KOPT-K1 (cell line): Measurements from ENCODE around the gene KBTBD4.
A peak's percentile ranks its signal among the peaks of the same experiment; 100 is the strongest.
"Not testable (repeated sequence)": the region's sequence is repeated elsewhere in the genome, so short reads cannot be mapped to it uniquely, and the experiment has no call there.

Experiments used
- H3K27ac ChIP-seq: fragments of 200-600 bp; sonication (generic); 2 replicates; pipeline ENCODE4 v1.5.1; 2016; ENCODE audit warnings: antibody characterized with exemption, mild to moderate bottlenecking, low read depth, low read length; ENCODE audit not compliant: poor library complexity, severe bottlenecking
- H3K36me3 ChIP-seq: fragments of 200-600 bp; sonication (generic); 2 replicates; pipeline ENCODE4 v1.5.1; 2017; ENCODE audit warnings: antibody characterized with exemption, mild to moderate bottlenecking, low read length, moderate library complexity; ENCODE audit not compliant: insufficient read depth
- H3K9me3 ChIP-seq: fragments of 200-600 bp; sonication (generic); 2 replicates; pipeline ENCODE4 v1.5.1; 2017; ENCODE audit warnings: antibody characterized with exemption, low read length, mild to moderate bottlenecking; ENCODE audit not compliant: insufficient read depth, poor library complexity, severe bottlenecking

KBTBD4 gene

GRCh38 chr11:47577460-47578041 is 1.2 kb downstream of the KBTBD4 start:
- H3K27ac ChIP-seq: peak overlapping the region; percentile 88
- H3K36me3 ChIP-seq: peaks cover 77% of the 10 kb centered on the region
- H3K9me3 ChIP-seq: no peaks in the 10 kb centered on the region

GRCh38 chr11:47573321-47573720 is 5.4 kb downstream of the KBTBD4 start:
- H3K9me3 ChIP-seq: no peaks in the 10 kb centered on the region
- H3K36me3 ChIP-seq: peaks cover 91% of the 10 kb centered on the region
- H3K27ac ChIP-seq: no peak overlapping the region

GRCh38 chr11:47572715-47573255 is 6.0 kb downstream of the KBTBD4 start:
- Histone ChIP-seq H3K27ac (no peak overlapping the region), H3K36me3 (peaks cover 96% of the 10 kb centered on the region), H3K9me3 (no peaks in the 10 kb centered on the region)

DNA sequence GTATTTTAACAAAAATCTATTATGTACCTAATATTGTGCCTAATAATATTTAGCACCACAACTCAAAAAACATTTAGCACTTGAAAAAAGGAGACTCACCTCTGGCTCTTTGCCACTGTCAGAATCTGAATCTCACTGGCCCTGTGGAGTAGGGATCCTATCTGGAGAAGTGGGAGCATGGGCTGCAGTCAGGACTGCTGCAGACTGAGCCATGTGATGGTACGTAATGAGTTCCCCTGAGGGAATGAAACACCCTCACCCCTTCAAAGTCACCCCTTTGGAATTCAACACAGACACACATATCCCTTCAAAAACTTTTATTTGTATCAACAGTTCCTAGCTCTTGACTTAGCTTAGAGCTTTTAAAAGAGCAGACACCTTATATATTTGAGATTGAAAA is 6.9 kb downstream of the KBTBD4 start:
- no peaks in the 10 kb centered on the region for H3K9me3 ChIP-seq
- no peak overlapping the region for H3K27ac ChIP-seq
- peaks cover 90% of the 10 kb centered on the region for H3K36me3 ChIP-seq

DNA sequence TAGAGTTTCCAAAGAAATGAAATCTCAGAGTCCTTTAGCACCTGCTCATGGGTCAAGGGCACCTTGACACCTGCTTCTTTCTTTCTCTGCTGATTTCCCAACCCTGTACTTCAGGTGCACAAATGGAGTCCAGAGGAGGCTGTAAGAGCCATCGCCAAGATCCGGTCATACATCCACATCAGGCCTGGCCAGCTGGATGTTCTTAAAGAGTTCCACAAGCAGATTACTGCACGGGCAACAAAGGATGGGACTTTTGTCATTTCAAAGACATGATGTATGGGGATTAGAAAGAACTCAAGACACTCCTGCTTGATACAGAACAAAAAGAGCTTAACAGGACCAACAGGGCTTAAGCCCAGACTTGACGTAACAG is 7.4 kb downstream of the KBTBD4 start:
- Histone ChIP-seq H3K9me3 (no peaks in the 10 kb centered on the region), H3K27ac (no peak overlapping the region), H3K36me3 (peaks cover 85% of the 10 kb centered on the region)

- Histone ChIP-seq H3K27ac (no peak overlapping the region), H3K9me3 (no peaks in the 10 kb centered on the region), H3K36me3 (peaks cover 80% of the 10 kb centered on the region)
Measured at GRCh38 chr11:47570651-47571356, 8.0 kb downstream of the KBTBD4 start.

GRCh38 chr11:47569646-47570045 is 9.1 kb downstream of the KBTBD4 start:
- no peaks in the 10 kb centered on the region for H3K9me3 ChIP-seq
- H3K27ac ChIP-seq: no peak overlapping the region
- H3K36me3 ChIP-seq: peaks cover 69% of the 10 kb centered on the region

GRCh38 chr11:47566149-47566698 is 12.5 kb downstream of the KBTBD4 start:
- H3K27ac ChIP-seq: peak overlapping the region; percentile 87
- peaks cover 35% of the 10 kb centered on the region for H3K36me3 ChIP-seq

DNA sequence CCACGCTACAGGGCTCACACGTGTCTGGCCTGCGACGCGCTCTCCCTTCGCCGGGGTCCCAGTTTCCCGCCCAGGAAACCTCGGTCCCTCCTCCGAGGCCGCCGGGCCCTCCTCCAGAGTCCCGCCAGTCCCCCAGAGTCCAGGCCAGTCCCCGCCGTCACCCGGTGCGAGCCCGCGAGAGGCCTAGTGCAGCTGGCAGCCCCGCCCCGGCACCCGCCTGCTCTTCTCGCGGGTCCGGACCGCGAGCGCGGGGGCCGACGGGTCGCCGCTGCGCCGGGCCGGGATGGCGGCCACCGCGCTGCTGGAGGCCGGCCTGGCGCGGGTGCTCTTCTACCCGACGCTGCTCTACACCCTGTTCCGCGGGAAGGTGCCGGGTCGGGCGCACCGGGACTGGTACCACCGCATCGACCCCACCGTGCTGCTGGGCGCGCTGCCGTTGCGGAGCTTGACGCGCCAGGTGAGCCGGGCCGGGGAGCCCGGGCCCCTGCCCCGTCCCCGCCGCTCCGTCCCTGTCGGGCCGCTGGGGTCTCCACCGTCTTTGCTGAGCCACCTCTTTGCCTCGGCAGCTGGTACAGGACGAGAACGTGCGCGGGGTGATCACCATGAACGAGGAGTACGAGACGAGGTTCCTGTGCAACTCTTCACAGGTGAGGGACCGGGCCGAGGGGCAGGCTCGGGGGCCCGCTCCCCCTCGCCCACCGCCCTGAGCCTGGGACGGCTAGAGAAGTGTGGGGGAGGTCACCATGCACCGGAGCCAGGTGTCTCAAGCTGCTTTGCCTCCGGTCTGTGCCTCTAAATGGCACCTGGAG is 13.2 kb downstream of the KBTBD4 start, which contains the start of gene PTPMT1:
TSS of gene PTPMT1 (plus strand) at position 260 of the 809 bp plus-strand sequence. CDS start at position 284, 24 bp downstream.
- Histone ChIP-seq H3K27ac (peak within 1 kb of the TSS; percentile 87), H3K36me3 (peaks cover 28% of the 10 kb centered on the region), H3K9me3 (no peaks in the 10 kb centered on the region)

More at GRCh38 chr11:47566149-47566698, 12.5 kb downstream of the KBTBD4 start:
- H3K9me3 ChIP-seq: no peaks in the 10 kb centered on the region

DNA sequence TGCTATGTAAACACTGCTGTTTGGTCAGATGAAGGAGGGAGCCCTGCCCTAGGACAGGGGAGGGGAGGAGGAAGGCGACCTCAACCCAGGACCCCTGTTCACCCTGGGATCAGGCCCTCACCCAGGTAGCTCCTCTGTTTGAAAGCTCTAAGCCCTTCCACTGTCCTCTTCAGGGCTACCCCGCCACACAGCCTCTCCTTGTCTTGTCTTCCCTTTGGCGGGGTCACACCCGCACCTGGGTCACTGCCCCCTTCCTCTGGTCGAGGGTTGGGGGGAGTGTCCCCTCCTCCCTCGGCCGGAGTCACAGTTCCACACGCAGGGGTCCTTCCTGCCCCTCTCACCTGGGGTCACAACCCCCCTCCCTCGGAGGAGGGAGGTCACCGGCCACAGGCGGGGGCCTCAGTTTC is 13.8 kb downstream of the KBTBD4 start:
- Histone ChIP-seq H3K9me3 (no peaks in the 10 kb centered on the region), H3K27ac (peak overlapping the region; percentile 87), H3K36me3 (peaks cover 22% of the 10 kb centered on the region)

DNA sequence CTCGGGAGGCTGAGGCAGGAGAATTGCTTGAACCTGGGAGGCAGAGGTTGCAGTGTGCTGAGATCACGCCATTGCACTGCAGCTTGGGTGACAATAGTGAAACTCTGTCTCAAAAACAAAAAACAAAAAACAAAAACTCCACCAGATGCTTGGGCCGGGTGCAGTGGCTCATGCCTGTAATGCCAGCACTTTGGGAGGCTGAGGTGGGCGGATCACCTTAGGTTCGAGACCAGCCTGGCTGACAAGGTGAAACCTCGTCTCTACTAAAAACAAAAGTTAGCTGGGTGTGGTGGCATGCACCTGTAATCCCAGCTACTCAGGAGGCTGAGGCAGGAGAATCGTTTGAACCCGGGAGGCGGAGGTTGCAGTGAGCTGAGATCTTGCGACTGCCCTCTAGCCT is 14.4 kb downstream of the KBTBD4 start:
- peaks cover 16% of the 10 kb centered on the region for H3K36me3 ChIP-seq
- H3K27ac ChIP-seq, H3K9me3 ChIP-seq: not testable (repeated sequence)

GRCh38 chr11:47562393-47562792 is 16.4 kb downstream of the KBTBD4 start:
- not testable (repeated sequence) for H3K36me3 ChIP-seq, H3K27ac ChIP-seq, H3K9me3 ChIP-seq

DNA sequence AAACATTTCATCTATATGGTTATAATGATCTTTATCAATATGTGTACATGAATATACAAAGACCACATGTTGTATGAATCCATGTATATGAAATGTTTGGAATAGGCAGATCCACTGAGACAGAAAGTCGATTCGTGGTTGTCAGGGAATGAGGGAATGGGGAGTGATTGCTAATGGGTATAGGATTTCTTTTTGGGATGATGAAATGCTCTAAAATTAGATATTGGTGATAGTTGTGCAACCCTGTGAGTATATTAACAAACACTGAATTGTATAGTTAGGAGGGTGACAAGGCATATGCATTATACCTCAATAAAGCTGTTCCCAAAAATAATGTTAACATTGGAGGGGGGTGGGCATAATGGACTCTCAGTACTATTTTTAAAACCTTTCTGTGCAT is 18.3 kb downstream of the KBTBD4 start:
- no peak overlapping the region for H3K27ac ChIP-seq
- no peaks in the 10 kb centered on the region for H3K36me3 ChIP-seq
- H3K9me3 ChIP-seq: no peaks in the 10 kb centered on the region

DNA sequence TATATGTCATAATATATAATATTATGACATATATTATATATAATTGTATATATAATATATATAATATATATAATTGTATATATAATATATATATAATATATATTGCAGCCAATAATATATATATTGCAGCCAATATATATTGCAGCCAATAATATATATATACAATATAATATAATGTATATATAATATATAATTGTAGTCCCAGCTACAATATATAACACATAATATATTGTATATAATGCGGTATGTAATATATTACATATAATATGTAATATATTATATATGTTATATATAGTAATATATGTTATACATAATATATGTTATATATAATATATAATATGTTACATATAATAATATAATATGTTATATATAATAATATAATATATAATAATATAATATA is 20.1 kb downstream of the KBTBD4 start:
- Histone ChIP-seq H3K9me3 (no peaks in the 10 kb centered on the region), H3K36me3 (no peaks in the 10 kb centered on the region), H3K27ac (no peak overlapping the region)

DNA sequence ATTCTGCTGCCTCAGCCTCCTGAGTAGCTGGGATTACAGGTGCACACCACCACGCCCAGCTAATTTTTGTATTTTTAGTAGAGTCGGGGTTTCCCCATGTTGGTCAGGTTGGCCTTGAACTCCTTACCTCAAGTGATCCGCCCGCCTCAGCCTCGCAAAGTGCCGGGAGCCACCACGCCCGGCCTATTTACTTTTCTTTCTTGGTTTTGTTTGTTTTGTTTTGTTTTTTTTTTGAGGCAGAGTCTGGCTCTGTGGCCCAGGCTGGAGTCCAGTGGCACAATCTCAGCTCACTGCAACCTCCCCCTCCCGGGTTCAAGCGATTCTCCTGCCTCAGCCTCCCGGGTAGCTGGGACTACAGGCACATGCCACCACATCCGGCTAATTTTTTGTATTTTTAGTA is 21.8 kb downstream of the KBTBD4 start:
- H3K27ac ChIP-seq, H3K36me3 ChIP-seq, H3K9me3 ChIP-seq: not testable (repeated sequence)
